ENCODE data around the gene UCP3.
A peak's percentile ranks its signal among the peaks of the same experiment; 100 is the strongest.

Gene UCP3

DNA sequence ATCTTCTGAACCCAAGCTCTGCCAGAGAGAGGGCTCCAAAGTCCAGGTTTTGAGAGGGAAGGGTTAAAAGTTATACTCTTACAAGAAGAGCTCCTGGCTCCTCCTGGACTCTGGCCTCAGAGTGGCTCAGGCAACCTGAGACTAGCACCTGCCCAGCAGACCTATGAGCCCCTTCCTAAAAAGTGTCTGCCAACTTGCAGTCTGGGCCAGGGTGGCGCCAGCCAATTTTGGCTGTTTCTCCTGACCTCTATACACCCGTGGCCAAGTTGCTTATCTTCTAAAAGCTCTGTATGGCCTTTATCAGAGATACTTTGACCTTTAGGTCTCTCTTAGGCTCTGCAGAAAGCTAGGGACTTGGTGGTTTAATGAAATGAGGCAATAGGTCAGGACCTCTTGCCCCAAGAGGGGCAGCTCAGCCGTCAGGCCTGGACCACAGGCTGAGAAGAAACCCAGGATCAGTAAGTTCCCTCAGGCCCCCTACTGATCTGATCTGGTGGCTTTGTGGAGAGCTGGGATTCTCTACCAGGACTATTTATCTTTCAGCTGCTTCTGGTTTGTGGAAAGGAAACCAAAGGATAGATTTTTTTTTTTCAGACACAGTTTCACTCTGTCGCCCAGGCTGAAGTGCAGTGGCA, 10.3 kb upstream of the UCP3 start:
- no peak for TF ChIP-seq CTCF (IDR thresholded peaks at IDR 0.05; ENCODE audit: low read depth, low read length)
- peak in 1 of 2 donors; percentile 7 for DNase-seq (ENCODE audit: low read depth in 2 of 2)
- H3K4me3 ChIP-seq (replicated peaks in 1 of 2; ENCODE audit: low read depth in 2 of 2, low read length in 2 of 2) = no peak overlapping the region

- no peak for TF ChIP-seq CTCF (IDR thresholded peaks at IDR 0.05; ENCODE audit: low read depth, low read length)
- DNase-seq (ENCODE audit: low read depth in 2 of 2) = peak; percentile 88 to 98
- no peak overlapping the region for H3K4me3 ChIP-seq (replicated peaks in 1 of 2; ENCODE audit: low read depth in 2 of 2, low read length in 2 of 2)
Observed at GRCh38 chr11:74018331-74019005, 9.6 kb upstream of the UCP3 start.

DNA sequence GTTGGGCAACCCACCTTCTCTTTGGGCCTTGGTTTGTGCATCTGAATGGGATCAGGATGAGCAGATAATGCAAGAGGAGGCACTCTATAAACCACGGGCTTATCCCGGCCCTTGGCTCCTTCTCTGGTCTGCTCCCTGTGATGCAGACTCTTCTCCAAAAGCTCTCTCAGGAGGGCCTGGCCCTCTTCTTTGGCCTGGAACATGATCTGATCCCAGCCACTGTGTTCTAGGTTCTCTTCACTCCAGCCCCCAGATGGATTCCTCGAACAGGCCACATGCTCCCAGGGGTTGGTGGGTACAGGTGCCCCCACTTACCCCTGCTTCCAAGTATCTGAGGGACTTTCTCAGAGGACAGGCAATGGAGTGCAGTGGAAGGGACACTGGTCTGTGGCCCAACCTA, 8.7 kb upstream of the UCP3 start:
- DNase-seq (ENCODE audit: low read depth in 2 of 2) = no peak
- TF ChIP-seq CTCF (IDR thresholded peaks at IDR 0.05; ENCODE audit: low read depth, low read length) = no peak
- no peak overlapping the region for H3K4me3 ChIP-seq (replicated peaks in 1 of 2; ENCODE audit: low read depth in 2 of 2, low read length in 2 of 2)

DNA sequence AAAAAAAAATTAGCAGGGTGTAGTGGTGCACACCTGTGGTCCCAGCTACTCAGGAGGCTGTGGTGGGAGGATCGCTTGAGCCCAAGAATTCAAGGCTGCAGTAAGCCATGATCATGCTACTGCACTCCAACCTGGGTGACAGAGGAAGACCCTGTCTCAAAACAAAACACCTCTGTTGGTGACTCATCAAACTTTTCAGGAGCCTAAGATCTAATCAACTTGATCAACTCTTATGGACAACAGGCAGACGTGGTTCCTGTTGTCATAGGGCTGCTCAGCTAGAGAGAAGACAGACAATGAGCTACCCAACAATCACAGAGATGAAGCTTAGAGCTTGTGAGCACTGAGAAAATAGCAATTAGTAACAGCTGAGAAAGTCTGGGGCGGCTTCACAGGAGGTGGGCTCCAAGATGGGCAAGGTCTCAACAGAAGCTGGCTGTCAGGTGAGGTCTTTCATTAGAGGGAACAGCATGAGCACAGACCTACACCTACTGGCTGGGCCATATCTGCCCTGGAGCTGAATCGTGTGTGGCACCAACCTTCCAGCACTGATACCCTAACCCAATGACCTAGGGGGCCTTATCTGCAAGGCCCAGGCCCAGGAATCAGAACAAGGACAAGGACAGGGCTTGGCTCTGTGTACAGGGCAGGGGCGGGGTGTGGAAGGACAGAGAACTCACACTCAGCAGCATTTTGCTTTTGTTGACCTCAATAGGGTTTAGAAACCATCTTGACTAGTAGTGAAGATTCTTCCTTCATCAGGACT, 7.2 kb upstream of the UCP3 start:
- no peak overlapping the region for H3K4me3 ChIP-seq (replicated peaks in 1 of 2; ENCODE audit: low read depth in 2 of 2, low read length in 2 of 2)
- DNase-seq (ENCODE audit: low read depth in 2 of 2) = no peak
- no peak for TF ChIP-seq CTCF (IDR thresholded peaks at IDR 0.05; ENCODE audit: low read depth, low read length)

GRCh38 chr11:74014880-74015279, 6.0 kb upstream of the UCP3 start:
- DNase-seq (ENCODE audit: low read depth in 2 of 2) = no peak
- H3K4me3 ChIP-seq (replicated peaks in 1 of 2; ENCODE audit: low read depth in 2 of 2, low read length in 2 of 2) = no peak overlapping the region
- no peak for TF ChIP-seq CTCF (IDR thresholded peaks at IDR 0.05; ENCODE audit: low read depth, low read length)

DNA sequence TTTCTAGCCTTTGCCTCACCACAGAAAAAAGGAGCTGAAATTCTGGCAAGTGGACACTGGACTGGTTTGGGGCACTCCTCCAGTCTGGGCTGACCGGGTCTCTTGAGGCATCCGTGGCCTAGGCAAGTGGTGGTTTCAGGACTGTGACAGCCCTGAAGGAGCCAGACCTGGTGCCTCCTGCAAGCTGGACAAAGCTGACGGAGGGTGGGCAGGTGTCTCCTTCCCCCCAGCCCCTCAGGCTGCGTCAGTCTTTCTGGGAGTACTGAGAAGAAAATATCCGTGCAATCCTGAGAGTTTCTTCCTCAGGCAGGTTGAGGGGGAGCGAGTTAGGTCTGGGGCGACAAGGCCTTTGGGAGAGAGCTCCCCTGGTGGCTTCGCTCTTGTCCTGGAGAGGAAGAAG, 4.3 kb upstream of the UCP3 start:
- no peak for TF ChIP-seq CTCF (IDR thresholded peaks at IDR 0.05; ENCODE audit: low read depth, low read length)
- DNase-seq (ENCODE audit: low read depth in 2 of 2) = no peak
- no peak overlapping the region for H3K4me3 ChIP-seq (replicated peaks in 1 of 2; ENCODE audit: low read depth in 2 of 2, low read length in 2 of 2)
